NCI-H774 (cell line): ENCODE data around the gene KRTAP1-1.
"Not testable (repeated sequence)": the region's sequence is repeated elsewhere in the genome, so short reads cannot be mapped to it uniquely, and the experiment has no call there.

Experiments used
- DNase-seq: peaks from one replicate; lab custom pipeline; 2025; lab: John Stamatoyannopoulos, UW

Gene KRTAP1-1

GRCh38 chr17:41040783-41041571, at the start of gene KRTAP1-1:
KRTAP1-1 (minus strand) TSS chr17:41041450; CDS start chr17:41041397, 53 bp downstream.
- DNase-seq = peak; percentile 76

GRCh38 chr17:41088760-41089352, 47.6 kb upstream of the KRTAP1-1 start:
- DNase-seq = not testable (repeated sequence)

- not testable (repeated sequence) for DNase-seq
These were observed 43.0 kb upstream of the KRTAP1-1 start, which contains the start of gene KRTAP4-7 for GRCh38 chr17:41084100-41084856. KRTAP4-7 (plus strand) TSS chr17:41084150; CDS start chr17:41084207, 57 bp downstream.

- DNase-seq = not testable (repeated sequence)
These were observed 42.2 kb upstream of the KRTAP1-1 start for GRCh38 chr17:41083427-41083826.

GRCh38 chr17:41082626-41083025, 41.4 kb upstream of the KRTAP1-1 start:
- DNase-seq = no peak

GRCh38 chr17:41076788-41077187, 35.5 kb upstream of the KRTAP1-1 start:
- DNase-seq = no peak

GRCh38 chr17:41073676-41074075, 32.4 kb upstream of the KRTAP1-1 start:
- no peak for DNase-seq

GRCh38 chr17:41071606-41072360, 30.5 kb upstream of the KRTAP1-1 start:
- DNase-seq = peak; percentile 63

GRCh38 chr17:41069031-41069430, 27.8 kb upstream of the KRTAP1-1 start:
- DNase-seq = no peak

- DNase-seq = no peak
These were observed 26.0 kb upstream of the KRTAP1-1 start for GRCh38 chr17:41067281-41067680.

- no peak for DNase-seq
These were observed 24.8 kb upstream of the KRTAP1-1 start, which contains the start of gene KRTAP2-4 for GRCh38 chr17:41065829-41066624. KRTAP2-4 (minus strand) TSS chr17:41065879; CDS start chr17:41065845, 34 bp downstream.

- not testable (repeated sequence) for DNase-seq
These were observed 23.9 kb upstream of the KRTAP1-1 start for GRCh38 chr17:41065016-41065689.

GRCh38 chr17:41064301-41064700, 23.1 kb upstream of the KRTAP1-1 start:
- DNase-seq = no peak

- no peak for DNase-seq
These were observed 22.2 kb upstream of the KRTAP1-1 start for GRCh38 chr17:41063449-41063848.

- no peak for DNase-seq
These were observed 20.7 kb upstream of the KRTAP1-1 start for GRCh38 chr17:41061964-41062363.

GRCh38 chr17:41060052-41060604, 18.9 kb upstream of the KRTAP1-1 start, which contains the start of gene KRTAP2-3:
KRTAP2-3 (minus strand) TSS chr17:41060114; CDS start chr17:41060050, 64 bp downstream.
- no peak for DNase-seq

GRCh38 chr17:41059276-41060051, 18.2 kb upstream of the KRTAP1-1 start:
- not testable (repeated sequence) for DNase-seq

- no peak for DNase-seq
These were observed 17.5 kb upstream of the KRTAP1-1 start for GRCh38 chr17:41058741-41059140.

GRCh38 chr17:41057547-41057946, 16.3 kb upstream of the KRTAP1-1 start:
- DNase-seq = no peak
